ENCODE results near the gene IL25.

IL25 gene

GRCh38 chr14:23365036-23365731, 7.4 kb upstream of the IL25 start, which contains the start of gene EFS:
EFS (minus strand) TSS chr14:23365172; CDS start chr14:23365025, 147 bp downstream.
- peaks cover 2% of the 10 kb centered on the region; the same call in 1 of the 2 replicates for H3K27me3 ChIP-seq (replicated peaks; ENCODE audit: control insufficient read depth, insufficient read depth, low read length)
- H3K36me3 ChIP-seq (ENCODE audit: control insufficient read depth, insufficient read depth, low read length), result no peaks in the 10 kb centered on the region
- no peak within 1 kb of the TSS for H3K4me3 ChIP-seq (replicated peaks; ENCODE audit: low read depth, low read length)
- no peak for TF ChIP-seq CTCF (IDR thresholded peaks at IDR 0.05; ENCODE audit: insufficient read depth, low read length, poor library complexity, severe bottlenecking)
- DNase-seq (ENCODE audit: extremely low read depth, insufficient read length), result no peak

GRCh38 chr14:23365732-23366425, 6.7 kb upstream of the IL25 start:
- Histone ChIP-seq H3K4me3 (replicated peaks; ENCODE audit: low read depth, low read length) (no peak overlapping the region), H3K36me3 (ENCODE audit: control insufficient read depth, insufficient read depth, low read length) (no peaks in the 10 kb centered on the region), H3K27me3 (replicated peaks; ENCODE audit: control insufficient read depth, insufficient read depth, low read length) (peaks cover 2% of the 10 kb centered on the region; the same call in 1 of the 2 replicates)
- no peak for DNase-seq (ENCODE audit: extremely low read depth, insufficient read length)
- TF ChIP-seq CTCF (IDR thresholded peaks at IDR 0.05; ENCODE audit: insufficient read depth, low read length, poor library complexity, severe bottlenecking), result no peak

GRCh38 chr14:23366426-23366921, 6.1 kb upstream of the IL25 start:
- no peaks in the 10 kb centered on the region for H3K36me3 ChIP-seq (ENCODE audit: control insufficient read depth, insufficient read depth, low read length)
- no peak for DNase-seq (ENCODE audit: extremely low read depth, insufficient read length)
- H3K27me3 ChIP-seq (replicated peaks; ENCODE audit: control insufficient read depth, insufficient read depth, low read length), result peaks cover 2% of the 10 kb centered on the region; the same call in 1 of the 2 replicates
- no peak overlapping the region for H3K4me3 ChIP-seq (replicated peaks; ENCODE audit: low read depth, low read length)
- no peak for TF ChIP-seq CTCF (IDR thresholded peaks at IDR 0.05; ENCODE audit: insufficient read depth, low read length, poor library complexity, severe bottlenecking)

GRCh38 chr14:23370221-23370620, 2.4 kb upstream of the IL25 start:
- Histone ChIP-seq H3K4me3 (replicated peaks; ENCODE audit: low read depth, low read length) (no peak overlapping the region), H3K27me3 (replicated peaks; ENCODE audit: control insufficient read depth, insufficient read depth, low read length) (peaks cover 2% of the 10 kb centered on the region; the same call in 1 of the 2 replicates), H3K36me3 (ENCODE audit: control insufficient read depth, insufficient read depth, low read length) (no peaks in the 10 kb centered on the region)
- no peak for TF ChIP-seq CTCF (IDR thresholded peaks at IDR 0.05; ENCODE audit: insufficient read depth, low read length, poor library complexity, severe bottlenecking)
- no peak for DNase-seq (ENCODE audit: extremely low read depth, insufficient read length)

- DNase-seq (ENCODE audit: extremely low read depth, insufficient read length), result no peak
- no peak for TF ChIP-seq CTCF (IDR thresholded peaks at IDR 0.05; ENCODE audit: insufficient read depth, low read length, poor library complexity, severe bottlenecking)
Observed at GRCh38 chr14:23371865-23372264, 744 bp upstream of the IL25 start.

More at GRCh38 chr14:23371865-23372264, 744 bp upstream of the IL25 start:
- H3K4me3 ChIP-seq (replicated peaks; ENCODE audit: low read depth, low read length), result no peak overlapping the region
- H3K36me3 ChIP-seq (ENCODE audit: control insufficient read depth, insufficient read depth, low read length), result no peaks in the 10 kb centered on the region
- H3K27me3 ChIP-seq (replicated peaks; ENCODE audit: control insufficient read depth, insufficient read depth, low read length), result peaks cover 2% of the 10 kb centered on the region; the same call in 1 of the 2 replicates

All from GM06990 (cell line).